IPS-20b (cell line): Measurements from ENCODE around the gene CDK14.

Source experiments
- H3K27ac ChIP-seq: one replicate; pipeline ENCODE4 v1.5.1; 2013; ENCODE audit warnings: low read length
- H3K27me3 ChIP-seq: 2 replicates; pipeline ENCODE4 v1.6.1; 2013; ENCODE audit warnings: mild to moderate bottlenecking, low read length, inconsistent platforms; ENCODE audit not compliant: insufficient read depth
- H3K36me3 ChIP-seq: 2 replicates; pipeline ENCODE4 v1.6.1; 2013; ENCODE audit warnings: low read depth, mild to moderate bottlenecking, inconsistent platforms, low read length, moderate library complexity; ENCODE audit not compliant: insufficient read depth
- H3K4me1 ChIP-seq: 2 replicates; pipeline ENCODE4 v1.6.1; 2013; ENCODE audit warnings: mild to moderate bottlenecking, control low read depth, inconsistent platforms, low read length, moderate library complexity; ENCODE audit not compliant: insufficient read depth
- H3K4me3 ChIP-seq: 2 replicates; pipeline ENCODE4 v1.5.1; 2013; ENCODE audit warnings: mild to moderate bottlenecking, low read length, inconsistent platforms
- H3K9ac ChIP-seq: 2 replicates; pipeline ENCODE4 v1.6.1; 2013; ENCODE audit warnings: low read depth, mild to moderate bottlenecking, inconsistent platforms, low read length, moderate library complexity
- H3K9me3 ChIP-seq: 2 replicates; pipeline ENCODE4 v1.6.1; 2013; ENCODE audit warnings: mild to moderate bottlenecking, low read depth, low read length, inconsistent platforms; ENCODE audit not compliant: insufficient read depth

Gene CDK14

DNA sequence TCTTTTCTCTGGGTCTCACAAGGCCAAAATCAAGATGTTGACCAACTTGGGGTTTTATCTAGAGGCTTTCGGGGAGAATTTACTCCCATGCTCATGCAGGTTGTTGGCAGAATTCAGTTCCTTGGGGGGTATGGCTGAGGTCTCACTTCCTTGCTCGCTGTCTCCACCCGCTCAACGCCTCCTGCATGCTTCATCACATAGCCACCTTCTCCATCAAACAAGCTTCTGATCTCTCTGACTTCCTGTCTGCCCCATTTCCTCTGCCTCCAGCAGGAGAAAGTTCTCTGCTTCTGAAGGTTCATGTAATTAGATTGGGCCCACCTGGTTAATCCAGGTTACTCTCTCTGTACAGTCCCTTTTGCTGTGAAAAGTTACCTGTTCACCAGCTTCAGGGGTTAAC is 489.1 kb downstream of the CDK14 start:
- Histone ChIP-seq H3K27me3 (no peaks in the 10 kb centered on the region), H3K36me3 (no peaks in the 10 kb centered on the region), H3K4me1 (no peaks in the 10 kb centered on the region), H3K9me3 (no peaks in the 10 kb centered on the region), H3K4me3 (no peak overlapping the region), H3K9ac (no peak overlapping the region), H3K27ac (no peak overlapping the region)

DNA sequence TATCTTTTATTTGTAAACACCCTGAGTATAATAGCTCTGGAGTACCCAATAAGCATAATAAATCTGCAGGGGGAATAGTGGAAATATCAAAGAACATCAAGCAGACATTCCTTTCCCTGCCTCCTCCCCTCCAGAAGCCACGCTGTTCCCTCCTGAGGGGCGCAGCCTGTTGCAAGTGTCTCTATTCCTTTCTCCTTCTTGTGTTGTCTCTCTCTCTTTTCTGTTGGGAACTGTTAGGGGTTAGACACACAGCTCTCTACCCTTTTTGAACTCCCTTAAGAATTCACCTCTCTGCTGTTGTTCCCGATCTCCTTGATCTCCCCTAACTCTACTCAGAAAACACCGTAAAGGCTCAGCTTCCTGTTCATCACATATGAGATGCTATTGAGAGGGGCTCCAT is 490.1 kb downstream of the CDK14 start:
- Histone ChIP-seq H3K9me3 (no peaks in the 10 kb centered on the region), H3K4me1 (no peaks in the 10 kb centered on the region), H3K4me3 (no peak overlapping the region), H3K36me3 (no peaks in the 10 kb centered on the region), H3K9ac (no peak overlapping the region), H3K27me3 (no peaks in the 10 kb centered on the region), H3K27ac (no peak overlapping the region)

DNA sequence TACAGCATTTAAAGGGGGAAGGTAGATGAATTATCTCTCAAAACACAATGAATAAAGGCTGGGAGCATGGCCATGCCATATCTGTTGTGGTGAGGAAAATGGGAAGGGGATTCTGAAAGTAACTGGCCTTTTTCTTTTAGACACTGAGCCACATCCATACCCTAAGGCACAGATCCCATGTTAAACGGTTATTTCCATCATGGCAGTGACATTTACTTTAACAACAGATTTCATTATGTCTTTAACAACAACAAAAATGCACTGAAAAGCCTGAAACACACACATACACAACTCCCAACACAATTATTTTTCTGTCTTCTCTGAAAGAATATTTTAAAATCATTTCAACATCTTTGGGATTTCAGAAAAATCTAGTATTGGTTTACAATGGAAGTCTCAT is 492.0 kb downstream of the CDK14 start:
- no peaks in the 10 kb centered on the region for H3K27me3 ChIP-seq
- no peaks in the 10 kb centered on the region for H3K9me3 ChIP-seq
- H3K36me3 ChIP-seq: no peaks in the 10 kb centered on the region
- no peak overlapping the region for H3K27ac ChIP-seq
- H3K4me3 ChIP-seq: no peak overlapping the region
- H3K4me1 ChIP-seq: no peaks in the 10 kb centered on the region
- no peak overlapping the region for H3K9ac ChIP-seq

DNA sequence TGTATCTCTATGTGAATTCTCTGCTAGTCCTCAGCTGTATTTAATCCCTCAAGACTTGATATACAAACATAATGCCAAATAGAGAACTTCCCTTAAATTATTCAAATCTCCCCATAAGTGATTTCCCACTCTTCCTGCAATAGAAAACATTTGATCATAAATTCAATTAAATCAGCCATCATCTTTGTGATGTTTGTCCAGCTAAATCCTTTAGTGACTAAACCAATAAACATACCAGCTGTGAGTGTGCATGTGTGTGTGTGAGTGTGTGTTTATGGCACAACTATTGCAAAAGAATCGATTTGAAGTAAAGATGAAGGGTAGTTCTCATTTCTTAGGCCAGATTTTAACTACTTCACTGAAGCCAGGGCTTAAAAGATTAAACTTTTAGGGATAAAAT is 492.6 kb downstream of the CDK14 start:
- Histone ChIP-seq H3K9ac (no peak overlapping the region), H3K9me3 (no peaks in the 10 kb centered on the region), H3K27ac (no peak overlapping the region), H3K4me3 (no peak overlapping the region), H3K27me3 (no peaks in the 10 kb centered on the region), H3K4me1 (no peaks in the 10 kb centered on the region), H3K36me3 (no peaks in the 10 kb centered on the region)

DNA sequence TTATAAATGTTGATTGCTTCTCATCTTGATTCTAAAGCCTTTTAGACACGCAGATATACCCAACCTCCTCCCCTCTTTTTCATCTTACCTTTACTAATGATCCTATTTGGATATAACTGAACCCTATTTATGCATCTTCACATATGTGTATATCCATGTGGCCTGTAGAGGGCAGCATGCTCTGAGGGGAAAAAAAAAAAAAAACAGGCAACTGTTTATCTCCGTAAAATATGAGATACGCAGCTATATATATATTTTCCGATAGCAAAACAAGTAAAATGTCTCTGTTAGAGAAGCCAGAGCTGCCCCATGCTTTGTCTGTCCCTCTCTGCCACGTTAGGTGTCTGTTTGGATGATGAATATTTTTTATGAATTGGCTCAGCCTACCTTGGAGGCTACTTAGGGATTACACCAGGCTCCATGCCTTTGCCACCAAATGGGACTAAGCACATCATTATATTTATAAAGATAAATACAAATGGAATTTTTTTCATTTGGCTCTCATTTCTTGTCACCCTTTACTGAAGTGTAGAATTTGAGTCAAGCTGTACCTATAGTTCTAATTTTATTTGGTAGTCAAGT is 493.4 kb downstream of the CDK14 start:
- no peaks in the 10 kb centered on the region for H3K36me3 ChIP-seq
- no peaks in the 10 kb centered on the region for H3K9me3 ChIP-seq
- H3K4me3 ChIP-seq: no peak overlapping the region
- H3K9ac ChIP-seq: no peak overlapping the region
- H3K27ac ChIP-seq: no peak overlapping the region
- no peaks in the 10 kb centered on the region for H3K4me1 ChIP-seq
- H3K27me3 ChIP-seq: no peaks in the 10 kb centered on the region

GRCh38 chr7:91090684-91091083 is 494.6 kb downstream of the CDK14 start:
- Histone ChIP-seq H3K27ac (no peak overlapping the region), H3K9ac (no peak overlapping the region), H3K4me3 (no peak overlapping the region)

DNA sequence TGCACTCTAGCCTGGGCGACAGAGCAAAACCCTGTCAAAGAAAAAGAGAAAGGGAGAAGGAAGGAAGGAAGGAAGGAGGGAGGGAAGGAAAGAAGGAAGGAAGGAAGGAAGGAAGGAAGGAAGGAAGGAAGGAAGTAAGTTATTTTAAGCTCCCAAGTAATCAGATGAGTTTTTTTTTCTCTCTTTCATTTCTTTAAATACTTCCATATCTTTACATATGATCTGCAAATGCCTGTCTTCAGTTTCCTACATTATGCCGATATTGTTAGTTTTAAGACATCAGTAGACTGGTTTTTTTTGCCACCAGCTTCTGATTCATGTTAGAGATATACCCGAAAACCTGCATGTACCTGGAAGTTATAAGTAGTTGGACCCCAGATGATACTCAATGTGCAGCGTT is 495.5 kb downstream of the CDK14 start:
- H3K27ac ChIP-seq: no peak overlapping the region
- no peak overlapping the region for H3K9ac ChIP-seq
- H3K36me3 ChIP-seq: no peaks in the 10 kb centered on the region
- no peaks in the 10 kb centered on the region for H3K9me3 ChIP-seq
- H3K4me1 ChIP-seq: no peaks in the 10 kb centered on the region
- no peak overlapping the region for H3K4me3 ChIP-seq
- H3K27me3 ChIP-seq: no peaks in the 10 kb centered on the region

More at GRCh38 chr7:91090684-91091083, 494.6 kb downstream of the CDK14 start:
- H3K9me3 ChIP-seq: no peaks in the 10 kb centered on the region
- no peaks in the 10 kb centered on the region for H3K36me3 ChIP-seq
- no peaks in the 10 kb centered on the region for H3K27me3 ChIP-seq
- no peaks in the 10 kb centered on the region for H3K4me1 ChIP-seq

GRCh38 chr7:91093181-91093580 is 497.1 kb downstream of the CDK14 start:
- Histone ChIP-seq H3K4me3 (no peak overlapping the region), H3K36me3 (no peaks in the 10 kb centered on the region), H3K27me3 (no peaks in the 10 kb centered on the region), H3K9ac (no peak overlapping the region), H3K4me1 (no peaks in the 10 kb centered on the region), H3K27ac (no peak overlapping the region), H3K9me3 (no peaks in the 10 kb centered on the region)

GRCh38 chr7:91098566-91098965 is 502.4 kb downstream of the CDK14 start:
- Histone ChIP-seq H3K9ac (no peak overlapping the region), H3K9me3 (no peaks in the 10 kb centered on the region), H3K4me3 (no peak overlapping the region), H3K27me3 (no peaks in the 10 kb centered on the region), H3K36me3 (no peaks in the 10 kb centered on the region), H3K27ac (no peak overlapping the region), H3K4me1 (no peaks in the 10 kb centered on the region)

GRCh38 chr7:91103363-91103762 is 507.2 kb downstream of the CDK14 start:
- H3K9ac ChIP-seq: no peak overlapping the region
- H3K4me1 ChIP-seq: no peaks in the 10 kb centered on the region
- H3K27ac ChIP-seq: no peak overlapping the region
- H3K36me3 ChIP-seq: no peaks in the 10 kb centered on the region
- no peaks in the 10 kb centered on the region for H3K9me3 ChIP-seq
- no peak overlapping the region for H3K4me3 ChIP-seq
- no peaks in the 10 kb centered on the region for H3K27me3 ChIP-seq

DNA sequence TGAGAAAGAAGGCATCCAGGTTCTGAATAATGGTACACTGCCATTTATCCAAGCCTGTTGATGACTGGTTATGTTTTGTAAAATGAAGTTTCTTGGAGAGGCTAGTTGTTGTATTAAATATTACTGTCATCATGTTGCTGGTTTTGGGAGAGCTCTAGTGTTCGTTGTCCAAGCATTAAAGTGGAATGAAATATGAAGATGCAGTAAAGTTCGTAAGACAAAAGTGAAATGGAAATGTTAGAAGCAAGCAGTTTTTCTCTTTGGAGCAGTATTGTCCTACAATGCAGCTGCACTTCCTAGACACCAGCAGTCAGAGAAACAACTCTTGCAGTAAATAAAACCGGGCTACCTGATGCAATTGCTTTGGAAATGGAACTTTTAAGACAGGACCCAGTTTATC is 511.3 kb downstream of the CDK14 start:
- no peaks in the 10 kb centered on the region for H3K27me3 ChIP-seq

GRCh38 chr7:91109200-91109599 is 513.1 kb downstream of the CDK14 start:
- no peaks in the 10 kb centered on the region for H3K4me1 ChIP-seq
- H3K36me3 ChIP-seq: no peaks in the 10 kb centered on the region
- H3K9me3 ChIP-seq: no peaks in the 10 kb centered on the region
- no peak overlapping the region for H3K27ac ChIP-seq
- H3K27me3 ChIP-seq: no peaks in the 10 kb centered on the region
- H3K4me3 ChIP-seq: no peak overlapping the region
- no peak overlapping the region for H3K9ac ChIP-seq

More for the DNA sequence above, 511.3 kb downstream of the CDK14 start:
- H3K36me3 ChIP-seq: no peaks in the 10 kb centered on the region
- no peaks in the 10 kb centered on the region for H3K9me3 ChIP-seq
- no peaks in the 10 kb centered on the region for H3K4me1 ChIP-seq
- no peak overlapping the region for H3K4me3 ChIP-seq
- H3K9ac ChIP-seq: no peak overlapping the region
- H3K27ac ChIP-seq: no peak overlapping the region
